Panc1 (cell line): ENCODE data around the gene ARL8A. TPM values are rescaled to one million over a fixed set of nuclear protein-coding genes. Genes with fewer than 3 reads are reported as not detected.

Experiments used
- ATAC-seq: fragments of 200-7000 bp; cut with Tn5 transposase; 2 replicates; pipeline ENCODE4 v1.9.1; 2020; ENCODE audit warnings: mild to moderate bottlenecking, moderate library complexity
- BruUV-seq: library from RNA; stranded (reverse); fragments of 400-500 nt; replicated peaks from 2 replicates; lab custom pipeline; 2021; lab: Mats Ljungman, UMichigan
- CTCF ChIA-PET: fragments of 300-600 bp; sonication (Branson Sonifier 250); formaldehyde crosslinking; loops from one replicate; lab custom pipeline; 2022; ENCODE audit warnings: antibody characterized with exemption; lab: Charles Lee
- POLR2A ChIA-PET: fragments of 300-600 bp; sonication (Branson Sonifier 250); formaldehyde crosslinking; loops from one replicate; lab custom pipeline; 2022; ENCODE audit warnings: antibody characterized with exemption; lab: Charles Lee
- DNase-seq: peaks from one replicate; pipeline ENCODE4 v3.0.0-alpha.2; 2010; ENCODE audit warnings: low read depth, low spot score
- H3K27ac ChIP-seq: 2 replicates; pipeline ENCODE4 v1.5.1; 2011; ENCODE audit warnings: mild to moderate bottlenecking, low read length, inconsistent platforms
- H3K27me3 ChIP-seq: fragments of 200-500 bp; sonication (Bioruptor generic); 2 replicates; pipeline ENCODE4 v1.6.0; 2014; ENCODE audit warnings: low read length, inconsistent platforms; ENCODE audit not compliant: control insufficient read depth, insufficient read depth
- H3K36me3 ChIP-seq: fragments of 200-500 bp; sonication (Bioruptor generic); 2 replicates; pipeline ENCODE4 v1.5.1; 2014; ENCODE audit warnings: inconsistent platforms, mild to moderate bottlenecking, low read length, moderate library complexity; ENCODE audit not compliant: control insufficient read depth, insufficient read depth
- H3K4me1 ChIP-seq: 2 replicates; pipeline ENCODE4 v1.5.1; 2011; ENCODE audit warnings: inconsistent platforms, mild to moderate bottlenecking, low read length, moderate library complexity; ENCODE audit not compliant: control insufficient read depth, insufficient read depth
- H3K4me3 ChIP-seq, 2 experiments: 2 replicates each; pipeline ENCODE4 v1.5.1; 2011 to 2012; ENCODE audit warnings: low read depth in 2 of 2, low read length in 2 of 2, mild to moderate bottlenecking in 2 of 2, inconsistent platforms in 1 of 2, moderate library complexity in 1 of 2
- H3K9me3 ChIP-seq: fragments of 200-500 bp; sonication (Bioruptor generic); 2 replicates; pipeline ENCODE4 v1.5.1; 2014; ENCODE audit warnings: low read depth, mild to moderate bottlenecking, inconsistent platforms, low read length, moderate library complexity; ENCODE audit not compliant: control insufficient read depth, insufficient read depth
- CTCF ChIP-seq: fragments of 450-650 bp; IDR thresholded peaks from 2 replicates; pipeline ENCODE4 v1.5.1; 2017; ENCODE audit warnings: mild to moderate bottlenecking
- POLR2AphosphoS5 ChIP-seq: IDR thresholded peaks from 2 replicates; pipeline ENCODE4 v1.6.1; 2012; ENCODE audit warnings: mild to moderate bottlenecking, low read depth, low read length, moderate library complexity
- REST ChIP-seq, 2 experiments: IDR thresholded peaks; 2 replicates each; pipeline ENCODE4 v1.6.1; 2011 to 2012; ENCODE audit warnings: low read depth in 2 of 2, control low read depth in 1 of 2, low read length in 1 of 2, mild to moderate bottlenecking in 1 of 2, moderate library complexity in 1 of 2; ENCODE audit not compliant: insufficient read depth in 1 of 2
- SIN3A ChIP-seq: IDR thresholded peaks from 2 replicates; pipeline ENCODE4 v1.6.1; 2012; ENCODE audit warnings: low read depth, mild to moderate bottlenecking, low read length, moderate library complexity, borderline replicate concordance; ENCODE audit not compliant: insufficient read depth
- TCF7L2 ChIP-seq: IDR thresholded peaks from 2 replicates; pipeline ENCODE4 v1.6.1; 2011; ENCODE audit warnings: mild to moderate bottlenecking, low read depth, low read length, inconsistent platforms
- in situ Hi-C: cut with HindIII; loops from 2 replicates; pipeline ENCODE4 v1.10.0; 2016; ENCODE audit warnings: low sequenced_read_pairs, low pct_unique_long_range_greater_than_20kb
- intact Hi-C: fragments of 100-400 bp; cut with micrococcal nuclease; formaldehyde crosslinking; loops from one replicate; pipeline ENCODE4 v1.10.0; 2022; ENCODE audit not compliant: unreplicated experiment
- total RNA-seq: library from RNA; stranded (reverse); gene quantifications from one replicate; pipeline ENCODE4 v1.2.1, GENCODE V29; 2021; ENCODE audit not compliant: unreplicated experiment

Gene ARL8A
- total RNA-seq, 1 experiment from 2014 or later = 62.6 TPM

- POLR2A ChIA-PET = interaction anchor here (0.6 kb wide), 1 partner anchor 45 kb away, joined by 4 read pairs; no protein-coding TSS in a partner anchor
Observed at GRCh38 chr1:202125611-202126010, 18.9 kb downstream of the ARL8A start.

DNA sequence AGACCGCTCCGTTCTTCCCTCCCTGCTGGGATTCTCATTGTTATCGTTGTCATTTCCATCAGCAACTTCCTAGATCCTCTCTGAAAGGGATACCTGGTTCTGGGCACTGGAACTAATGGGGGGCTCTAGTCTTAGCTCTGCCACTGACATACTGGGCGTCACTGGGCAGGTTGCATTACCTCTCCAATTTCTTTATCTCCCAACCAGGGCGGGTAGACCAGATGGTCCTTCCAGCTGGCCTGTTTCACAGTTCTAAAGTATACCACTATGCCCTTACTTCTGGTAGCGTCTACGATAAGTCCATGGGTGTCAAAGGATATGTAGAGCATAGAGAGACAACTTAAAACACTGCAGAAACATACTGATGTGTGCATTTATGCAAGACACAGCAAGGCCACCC, 20.4 kb downstream of the ARL8A start:
- in situ Hi-C loops (no loop called here), intact Hi-C loops (loop anchor here (5.0 kb wide), 1 partner anchor 227 kb away; no protein-coding TSS in a partner anchor)
- H3K27me3 ChIP-seq = no peaks in the 10 kb centered on the region
- H3K9me3 ChIP-seq = no peaks in the 10 kb centered on the region
- BruUV-seq = no TSS peak
- TF ChIP-seq CTCF = no peak
- no peak for TF ChIP-seq REST (IDR thresholded peaks at IDR 0.05; ENCODE audit: insufficient read depth in 1 of 2, low read depth in 2 of 2, low read length in 1 of 2)
- TF ChIP-seq POLR2AphosphoS5 = no peak
- no peak for TF ChIP-seq TCF7L2
- no peak for TF ChIP-seq SIN3A
- ATAC-seq = no peak
- H3K4me3 ChIP-seq = no peak overlapping the region
- peaks cover 8% of the 10 kb centered on the region for H3K4me1 ChIP-seq
- no peaks in the 10 kb centered on the region for H3K36me3 ChIP-seq
- POLR2A ChIA-PET = no interaction called here
- no peak for DNase-seq
- H3K27ac ChIP-seq = no peak overlapping the region
- CTCF ChIA-PET = no interaction called here

More at GRCh38 chr1:202125611-202126010, 18.9 kb downstream of the ARL8A start:
- Histone ChIP-seq H3K36me3 (no peaks in the 10 kb centered on the region), H3K4me3 (no peak overlapping the region), H3K27ac (no peak overlapping the region), H3K4me1 (peaks cover 13% of the 10 kb centered on the region), H3K27me3 (no peaks in the 10 kb centered on the region), H3K9me3 (no peaks in the 10 kb centered on the region)
- ATAC-seq (no peak), DNase-seq (no peak)
- intact Hi-C loops (no loop called here), in situ Hi-C loops (no loop called here)
- BruUV-seq = no TSS peak
- TF ChIP-seq CTCF (no peak), REST (IDR thresholded peaks at IDR 0.05; ENCODE audit: insufficient read depth in 1 of 2, low read depth in 2 of 2, low read length in 1 of 2) (no peak), SIN3A (no peak), POLR2AphosphoS5 (no peak), TCF7L2 (no peak)
- CTCF ChIA-PET = no interaction called here
